AML-193 (cell line): Measurements from ENCODE around the gene IL1A.

ENCODE experiments used
- DNase-seq, 2 experiments: peaks; one replicate each; lab custom pipeline; 2025; lab: John Stamatoyannopoulos, UW

IL1A gene

DNA sequence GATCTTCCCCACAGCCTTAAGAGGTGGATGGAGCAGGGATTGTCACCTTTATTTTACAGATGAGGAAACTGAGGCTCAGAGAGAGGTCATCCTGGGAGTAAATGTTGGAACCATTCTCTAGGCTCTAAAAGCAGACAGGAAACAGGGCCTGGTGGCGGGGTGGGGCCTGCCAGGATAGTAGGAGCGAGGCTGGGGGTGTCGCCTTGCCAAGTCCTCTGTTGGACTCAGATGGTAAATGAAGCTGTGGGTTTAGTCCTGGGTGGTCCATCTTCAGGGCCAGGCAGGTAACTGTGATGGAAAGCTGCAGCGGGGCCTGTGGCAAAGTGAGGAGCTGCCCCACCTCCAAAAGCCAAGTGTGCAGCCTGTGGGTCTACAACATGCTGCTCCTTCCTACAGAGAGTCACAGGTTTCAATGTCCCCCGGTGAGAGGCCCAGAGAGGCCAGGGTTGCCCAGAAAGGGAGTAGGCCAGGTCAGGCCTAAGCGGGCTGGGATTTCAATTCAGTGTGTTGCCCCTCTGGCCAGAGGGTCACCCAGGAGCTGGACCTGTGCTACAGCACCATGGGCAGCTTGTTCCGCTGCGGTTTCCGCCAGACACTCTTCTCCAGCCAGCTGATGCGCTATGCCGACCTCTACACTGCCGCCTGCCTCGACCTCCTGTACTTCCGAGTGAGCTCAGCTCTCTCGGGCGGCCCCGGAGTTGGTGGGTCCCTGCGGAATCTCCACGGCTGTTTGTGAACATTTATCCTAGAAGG lies 56.8 kb downstream of the IL1A start:
- no peak for DNase-seq

DNA sequence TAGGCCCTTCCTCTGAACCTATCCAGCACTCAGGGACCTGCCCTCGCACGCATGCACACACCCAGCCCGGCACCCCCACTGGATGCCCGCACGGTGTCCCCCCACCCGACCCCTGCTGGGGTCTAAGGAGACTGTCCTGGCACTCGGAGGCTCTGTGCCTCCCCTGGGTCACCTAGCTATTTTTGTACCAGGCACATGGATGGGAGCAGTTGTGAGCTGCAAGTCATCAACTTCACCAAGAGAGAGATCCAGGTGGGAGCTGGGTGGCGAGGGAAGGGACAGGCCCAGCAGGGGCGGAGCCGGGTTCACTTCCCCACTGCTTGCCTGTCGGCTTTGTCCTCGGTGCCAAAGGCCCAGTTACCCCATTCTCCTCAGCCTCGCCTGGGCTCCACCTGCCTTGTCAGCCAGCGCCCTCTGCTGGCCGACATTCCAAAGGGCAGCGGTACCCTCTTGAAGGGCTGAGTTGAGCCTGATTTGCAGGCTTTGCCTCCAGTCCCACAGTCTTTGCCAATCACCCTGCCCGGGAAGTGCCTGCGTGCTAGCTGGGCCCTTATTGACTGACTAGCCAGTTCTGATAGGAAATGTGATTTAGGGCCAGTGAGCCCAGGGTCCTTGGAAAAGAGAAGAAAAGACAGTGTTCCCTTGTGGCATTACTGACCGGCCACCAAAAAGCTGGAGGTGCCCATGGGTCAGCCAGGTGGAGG lies 57.7 kb downstream of the IL1A start:
- peak; percentile 86 to 91 for DNase-seq

DNA sequence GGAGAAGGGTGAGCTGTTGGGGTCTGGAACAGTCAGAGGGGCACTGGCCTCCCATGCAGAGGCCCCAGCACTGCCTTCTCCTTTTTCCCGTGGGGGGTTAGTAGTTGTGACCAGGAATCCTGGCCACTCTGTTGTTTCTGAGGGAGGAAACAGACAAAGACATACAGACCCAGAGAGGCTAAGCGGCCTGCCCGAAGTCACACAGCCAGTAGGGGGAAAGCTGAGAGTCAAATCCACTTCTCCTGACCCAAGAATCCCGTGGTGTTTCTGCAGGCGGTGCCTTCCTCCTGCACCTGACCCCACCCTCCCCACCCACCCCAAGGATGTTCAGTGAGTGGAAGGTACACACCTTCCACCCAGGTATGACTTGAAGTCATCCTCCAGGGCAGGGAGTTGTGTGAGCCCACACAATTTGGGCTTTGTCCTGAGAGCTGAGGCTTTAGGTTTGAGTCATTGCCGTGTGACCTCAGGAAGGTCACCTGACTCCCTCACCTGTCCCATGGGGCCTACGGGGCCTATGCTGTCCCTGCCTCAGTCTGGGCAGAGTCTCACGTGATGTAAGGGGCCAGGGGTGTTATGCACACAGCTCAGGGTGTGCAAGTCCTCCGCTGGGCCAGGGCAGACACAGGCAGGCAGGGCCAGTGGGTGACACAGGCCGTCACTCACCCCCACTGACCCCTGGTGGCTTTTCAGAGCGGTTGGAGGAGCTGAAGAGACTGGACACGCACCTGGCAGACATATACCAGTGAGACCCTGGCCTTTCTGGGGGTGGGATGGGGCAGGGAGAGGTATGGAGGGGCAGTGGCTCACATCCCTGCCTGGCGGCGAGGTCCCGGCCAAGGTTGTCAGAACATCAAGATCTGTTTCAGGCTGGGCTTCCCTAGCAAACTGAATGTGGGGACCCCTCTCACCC lies 58.5 kb downstream of the IL1A start:
- no peak for DNase-seq

DNA sequence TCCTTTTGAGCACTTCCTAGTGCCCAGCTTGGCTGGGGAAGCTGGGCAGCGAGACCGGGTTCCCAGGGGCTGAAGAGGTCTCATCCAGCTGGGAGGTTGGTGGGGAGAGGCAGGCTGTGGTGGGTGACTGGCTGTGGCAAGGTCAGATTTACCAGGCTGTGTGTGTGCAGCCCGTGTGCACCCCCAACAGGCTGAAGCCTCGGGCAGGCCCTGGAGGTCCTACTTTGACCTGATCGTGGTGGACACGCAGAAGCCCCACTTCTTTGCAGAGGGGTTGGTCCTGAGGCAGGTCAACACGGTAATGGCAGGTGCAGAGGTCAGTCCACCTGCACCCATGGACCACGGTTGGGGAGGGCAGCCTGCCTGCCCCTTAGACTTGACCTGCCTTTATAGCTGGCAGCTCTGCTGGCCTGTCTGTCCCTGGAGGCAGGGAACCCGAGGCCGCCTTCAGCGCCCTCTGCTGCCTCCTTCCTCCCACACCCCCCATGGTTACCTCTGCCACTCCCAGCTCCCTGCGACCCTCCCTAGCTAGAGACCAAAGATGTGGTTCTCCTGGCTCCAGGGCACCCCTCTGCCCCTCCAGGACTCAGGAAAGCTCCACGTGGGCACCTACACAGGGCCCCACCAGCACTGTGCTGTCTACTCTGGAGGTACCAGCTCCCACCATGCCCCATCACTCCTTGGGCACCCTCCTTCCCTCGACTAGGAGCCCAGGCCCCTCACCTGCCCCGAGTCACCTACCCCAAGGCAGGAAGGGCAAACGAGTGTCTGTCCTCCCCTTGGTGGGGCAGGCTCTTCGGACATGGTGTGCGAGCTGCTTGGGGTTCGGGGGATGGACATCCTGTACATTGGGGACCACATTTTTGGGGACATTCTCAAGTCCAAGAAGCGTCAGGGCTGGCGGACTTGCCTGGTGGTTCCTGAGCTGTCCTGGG lies 59.4 kb downstream of the IL1A start:
- DNase-seq, result peak; percentile 37 to 44

DNA sequence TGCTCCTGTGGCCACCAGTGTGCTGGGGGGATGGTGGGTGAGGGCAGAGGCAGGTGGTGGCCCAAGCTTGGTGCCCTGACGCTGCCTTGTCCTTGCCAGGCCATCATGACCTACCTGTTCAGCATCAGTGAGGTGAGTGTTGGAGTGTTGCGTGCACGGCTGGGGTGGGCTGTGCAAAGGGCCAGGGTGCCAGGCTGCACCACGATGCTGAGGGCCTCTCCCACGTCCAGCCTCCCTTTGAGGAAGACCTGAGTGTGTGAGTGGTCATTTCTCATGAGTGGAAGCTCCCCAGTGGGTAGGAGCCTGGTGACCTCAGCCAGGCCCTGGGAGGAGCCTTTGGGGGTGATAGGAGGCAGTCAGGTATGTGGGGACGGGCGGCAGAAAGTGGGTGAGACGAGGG lies 60.3 kb downstream of the IL1A start:
- no peak for DNase-seq
